PFSK-1 (cell line): Measurements from ENCODE around the gene TMEM80.

Source experiments
- FOXP2 ChIP-seq: optimal IDR thresholded peaks from 2 replicates; pipeline ENCODE3; 2011; ENCODE audit warnings: borderline replicate concordance, control low read depth, inconsistent platforms; ENCODE audit not compliant: insufficient read depth; ENCODE audit errors: extremely low read length, extremely low read depth
- POLR2AphosphoS5 ChIP-seq: IDR thresholded peaks from 2 replicates; pipeline ENCODE4 v1.6.1; 2012; ENCODE audit warnings: low read depth, mild to moderate bottlenecking, control low read depth, low read length, moderate library complexity
- SIN3A ChIP-seq: IDR thresholded peaks from 2 replicates; pipeline ENCODE4 v1.6.1; 2012; ENCODE audit warnings: mild to moderate bottlenecking, low read length, moderate library complexity, borderline replicate concordance; ENCODE audit not compliant: insufficient read depth
- TAF1 ChIP-seq: IDR thresholded peaks from 2 replicates; pipeline ENCODE4 v1.6.1; 2012; ENCODE audit warnings: low read length, control low read depth, borderline replicate concordance; ENCODE audit not compliant: insufficient read depth

GRCh38 chr11:660681-661444 is 34.8 kb upstream of the TMEM80 start:
- TF ChIP-seq FOXP2 (no peak), SIN3A (no peak), POLR2AphosphoS5 (no peak), TAF1 (no peak)
